GM19043 (cell line): ENCODE results near the gene IGSF5.

Source experiments
- ATAC-seq: cut with Tn5 transposase; IDR thresholded peaks from one replicate; pipeline ENCODE4 v1.9.1; 2021; ENCODE audit warnings: low read depth; ENCODE audit not compliant: unreplicated experiment

IGSF5 gene

DNA sequence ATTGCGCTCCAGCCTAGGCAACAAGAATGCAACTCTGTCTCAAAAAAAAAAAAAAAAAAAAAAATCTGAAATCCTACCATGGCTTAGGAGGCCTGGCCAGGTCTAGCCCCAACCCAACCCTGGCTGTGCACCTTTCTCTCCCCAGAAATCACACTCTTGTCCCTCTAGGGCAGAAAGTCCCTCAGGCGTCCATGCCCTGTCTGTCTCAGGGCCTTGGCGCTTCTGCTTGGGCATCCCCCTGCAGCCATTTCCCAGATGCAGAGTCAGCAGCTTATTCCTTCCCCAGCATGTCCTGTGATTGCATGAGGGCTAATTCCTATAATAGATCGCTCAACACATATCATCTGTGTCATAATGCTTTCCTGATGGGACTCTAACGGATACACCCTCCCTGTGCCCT lies 65.0 kb downstream of the IGSF5 start:
- no peak for ATAC-seq

DNA sequence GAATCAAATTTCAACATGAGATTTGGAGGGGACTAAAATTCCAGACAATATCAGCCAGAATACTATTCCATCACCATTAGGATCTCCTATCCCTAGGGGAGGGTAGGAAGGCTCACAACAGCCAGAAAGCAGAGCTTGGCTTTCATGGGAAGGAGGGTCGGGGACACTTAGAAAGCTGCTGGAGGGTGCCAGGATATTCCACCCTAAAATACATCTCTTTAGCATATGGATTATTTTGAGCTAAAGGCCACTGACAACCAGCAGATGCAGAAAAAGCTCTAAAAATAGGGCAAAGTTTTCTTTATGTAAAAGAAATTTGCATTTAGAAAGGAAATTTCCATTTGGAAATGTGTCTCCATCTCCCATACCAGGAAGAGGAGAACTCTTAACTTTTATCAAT lies 68.0 kb downstream of the IGSF5 start:
- no peak for ATAC-seq

GRCh38 chr21:39818557-39818956 lies 73.6 kb downstream of the IGSF5 start:
- ATAC-seq, result no peak

- ATAC-seq, result no peak
Measured at GRCh38 chr21:39822042-39822441, 77.1 kb downstream of the IGSF5 start.

- ATAC-seq, result no peak
Measured at GRCh38 chr21:39825250-39825649, 80.3 kb downstream of the IGSF5 start.

GRCh38 chr21:39834543-39834942 lies 89.6 kb downstream of the IGSF5 start:
- no peak for ATAC-seq

GRCh38 chr21:39837861-39838359 lies 92.9 kb downstream of the IGSF5 start:
- ATAC-seq, result no peak

DNA sequence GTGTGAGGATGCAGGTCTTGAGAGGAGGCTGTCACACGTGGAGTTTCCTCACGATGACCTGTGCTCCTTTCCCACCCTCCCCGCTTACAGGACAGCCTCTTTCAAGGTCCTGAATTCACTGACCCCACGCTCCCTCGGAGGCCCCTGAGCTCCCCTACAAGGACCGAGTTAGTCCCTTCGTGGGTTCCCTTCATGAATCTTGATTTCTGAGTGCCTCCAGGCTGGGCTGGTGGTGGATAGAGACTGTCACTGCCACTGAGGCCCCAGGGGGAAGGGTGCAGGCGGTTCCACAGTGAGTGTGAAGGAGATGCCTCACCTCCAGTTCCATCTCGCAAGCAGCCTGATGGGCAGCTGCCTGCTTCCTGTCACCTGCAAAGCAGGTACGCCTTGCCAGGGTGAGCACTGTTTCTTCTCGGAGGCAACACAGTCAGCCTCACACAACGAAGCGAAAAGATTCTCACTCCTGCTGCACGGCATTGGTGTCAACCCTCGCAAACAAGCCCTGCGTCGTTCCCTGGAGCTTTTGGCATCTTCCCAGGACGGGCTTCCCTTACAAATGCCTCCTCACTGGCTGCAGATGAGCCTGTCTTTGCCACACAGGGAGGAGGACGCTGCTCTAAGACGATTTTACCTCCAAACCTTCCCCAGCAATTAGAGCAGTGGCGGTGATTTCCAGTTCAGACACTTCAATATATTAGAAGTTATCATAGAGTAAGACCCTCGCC lies 95.6 kb downstream of the IGSF5 start:
- no peak for ATAC-seq

DNA sequence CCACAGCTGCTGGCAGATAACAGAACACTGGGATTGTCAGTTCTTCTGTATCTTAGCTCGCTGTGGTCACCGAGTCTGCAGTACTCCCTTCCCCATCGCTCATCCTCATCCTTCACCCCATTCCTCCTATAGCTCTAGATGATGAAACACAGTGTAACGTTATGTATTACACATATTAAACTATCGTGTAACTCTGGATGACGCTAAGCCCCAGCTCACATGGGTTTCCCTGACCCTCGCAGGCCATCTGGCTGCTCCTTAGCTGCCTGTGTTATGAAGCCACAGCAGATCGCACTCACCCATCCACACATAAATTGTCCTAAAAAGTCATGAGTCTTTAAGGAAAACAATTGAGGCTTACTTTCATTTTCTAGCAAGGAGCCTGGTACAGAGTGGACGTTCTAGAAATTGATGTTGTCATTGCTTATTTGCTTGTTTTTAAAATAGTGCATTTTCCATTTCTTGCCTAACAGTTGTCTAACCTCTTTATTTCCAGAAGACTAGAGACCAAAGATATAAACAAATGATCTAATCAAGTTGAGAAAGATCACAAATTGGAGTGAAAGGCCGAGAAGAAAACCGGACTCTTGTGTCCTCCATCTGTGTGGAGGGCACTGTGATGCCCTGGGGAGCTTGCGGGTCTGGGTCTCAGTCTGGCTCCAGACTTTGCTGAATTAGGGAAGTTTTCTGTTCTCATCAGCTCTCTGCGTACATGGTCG lies 97.9 kb downstream of the IGSF5 start:
- no peak for ATAC-seq

GRCh38 chr21:39843483-39843882 lies 98.5 kb downstream of the IGSF5 start:
- no peak for ATAC-seq

DNA sequence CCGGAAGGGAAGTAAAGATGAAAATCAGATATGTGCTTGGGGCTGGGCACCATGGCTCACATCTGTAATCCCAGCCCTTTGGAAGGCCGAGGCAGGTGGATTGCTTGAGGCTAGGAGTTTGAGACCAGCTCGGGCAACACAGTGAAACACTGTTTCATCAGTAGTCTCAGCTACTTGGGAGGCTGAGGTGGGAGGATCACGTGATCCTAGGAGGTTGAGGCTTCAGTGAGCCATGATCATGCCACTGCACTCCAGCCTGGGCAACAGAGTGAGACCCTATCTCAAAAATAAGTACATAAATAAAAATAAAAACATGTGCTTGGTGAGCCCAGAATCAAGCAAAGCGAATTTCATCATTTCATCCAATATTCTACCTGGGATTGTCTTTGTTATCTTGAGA lies 98.9 kb downstream of the IGSF5 start:
- ATAC-seq, result no peak

- no peak for ATAC-seq
Measured at GRCh38 chr21:39845571-39846130, 100.7 kb downstream of the IGSF5 start.

DNA sequence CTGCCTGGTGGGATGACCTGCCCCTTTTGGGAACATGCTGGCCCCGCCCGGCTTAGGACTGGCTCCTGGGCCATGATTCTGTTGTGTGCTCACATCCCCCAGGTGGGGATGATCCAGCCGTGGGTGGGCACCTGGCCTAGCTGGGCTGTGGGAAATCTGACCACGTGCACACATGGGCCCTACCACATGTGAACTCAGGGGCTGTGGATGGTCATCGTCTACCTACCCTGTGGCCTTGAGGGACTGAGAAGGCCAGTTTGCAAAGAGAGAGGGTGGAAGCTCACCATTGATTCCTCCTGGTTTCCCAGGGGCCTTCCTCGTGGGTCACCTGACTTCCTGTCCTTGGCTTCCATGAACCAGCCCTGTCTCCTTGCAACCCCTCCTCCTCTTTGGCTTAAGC lies 102.9 kb downstream of the IGSF5 start:
- no peak for ATAC-seq

GRCh38 chr21:39849014-39849655 lies 104.2 kb downstream of the IGSF5 start:
- no peak for ATAC-seq

DNA sequence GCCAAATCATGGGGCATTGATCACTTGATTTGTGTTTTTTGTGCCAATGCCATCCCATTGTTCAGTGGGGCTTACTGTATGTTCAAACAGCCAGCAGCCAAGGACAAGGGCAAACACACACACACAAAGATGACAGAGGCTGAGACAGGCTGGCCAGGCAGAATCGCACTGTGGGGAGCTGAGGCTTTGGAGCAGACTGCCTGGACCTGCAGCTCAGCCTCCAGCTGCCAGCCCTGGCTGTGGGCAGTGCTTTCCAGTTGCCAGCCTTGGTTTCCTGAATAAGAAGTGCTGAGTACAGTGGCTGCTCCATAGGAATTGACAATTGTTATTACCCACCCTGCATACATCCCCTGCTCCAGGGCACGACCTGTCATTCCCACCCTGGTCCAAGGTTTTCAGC lies 105.3 kb downstream of the IGSF5 start:
- no peak for ATAC-seq

DNA sequence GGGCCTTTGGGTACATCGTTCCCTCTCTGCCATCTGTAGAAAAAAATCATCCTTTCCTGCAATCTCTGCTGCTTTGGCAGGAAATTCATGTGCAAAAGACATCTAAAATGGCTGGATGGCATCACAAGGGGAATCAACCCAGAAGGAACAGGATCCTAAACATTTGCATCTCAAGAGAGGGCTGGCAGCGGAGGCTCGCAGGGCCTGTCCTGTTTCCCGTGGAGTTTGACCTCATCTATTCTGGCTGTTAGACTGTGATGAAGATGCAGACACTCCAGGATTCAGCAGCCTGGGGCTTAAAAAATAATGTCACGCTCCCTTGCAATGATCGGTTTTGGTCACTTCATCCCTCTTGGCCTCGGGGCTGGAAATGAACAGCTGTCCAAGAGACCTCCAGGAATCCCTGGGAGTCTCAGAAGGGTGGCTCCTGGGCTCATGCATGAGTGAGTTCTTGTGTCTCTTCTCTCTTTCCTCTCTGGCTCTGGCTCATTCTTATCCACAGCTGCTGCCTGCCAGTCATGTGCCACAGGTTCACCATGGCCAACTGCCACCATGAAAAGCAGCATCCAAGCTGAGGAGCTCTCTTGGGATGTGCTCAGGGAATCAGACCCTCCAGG lies 106.1 kb downstream of the IGSF5 start:
- no peak for ATAC-seq
